OCI-LY3 (cell line): Measurements from ENCODE around the gene ZEB1.

Experiments used
- H2AFZ ChIP-seq: fragments of 200-600, 300-600 bp; shearing (Covaris generic); 2 replicates; pipeline ENCODE4 v1.6.0; 2014; ENCODE audit warnings: antibody characterized with exemption, low read depth, low read length
- H3K27ac ChIP-seq: fragments of 200-600, 300-600 bp; sonication (generic); 2 replicates; pipeline ENCODE4 v1.5.1; 2014; ENCODE audit warnings: mild to moderate bottlenecking, low read length, moderate library complexity, mixed read lengths
- H3K27me3 ChIP-seq: fragments of 200-600, 300-600 bp; sonication (generic); 2 replicates; pipeline ENCODE4 v1.6.1; 2014; ENCODE audit warnings: low read depth, low read length, mixed read lengths
- H3K36me3 ChIP-seq: fragments of 200-600, 300-600 bp; sonication (generic); replicated peaks from 2 replicates; pipeline ENCODE3; 2014; ENCODE audit warnings: low read depth, low read length, mixed read lengths
- H3K4me1 ChIP-seq: fragments of 300-600, 200-600 bp; sonication (generic); 2 replicates; pipeline ENCODE4 v1.6.1; 2014; ENCODE audit warnings: low read length, mixed read lengths
- H3K4me2 ChIP-seq: fragments of 200-600, 300-600 bp; sonication (generic); 2 replicates; pipeline ENCODE4 v1.6.1; 2014; ENCODE audit warnings: low read length, mixed read lengths
- H3K4me3 ChIP-seq: fragments of 300-600, 200-600 bp; sonication (generic); 2 replicates; pipeline ENCODE4 v1.5.1; 2014; ENCODE audit warnings: antibody characterized with exemption, mild to moderate bottlenecking, low read length, moderate library complexity
- H3K79me2 ChIP-seq: fragments of 300-600, 200-600 bp; shearing (Covaris generic); 2 replicates; pipeline ENCODE4 v1.6.1; 2014; ENCODE audit warnings: mild to moderate bottlenecking, low read length, mixed read lengths
- H3K9ac ChIP-seq: fragments of 300-600, 200-600 bp; shearing (Covaris generic); 2 replicates; pipeline ENCODE4 v1.6.0; 2014; ENCODE audit warnings: mild to moderate bottlenecking, low read length, moderate library complexity
- H3K9me3 ChIP-seq: fragments of 200-600, 300-600 bp; shearing (Covaris generic); 2 replicates; pipeline ENCODE4 v1.6.1; 2014; ENCODE audit warnings: low read length, mixed read lengths; ENCODE audit not compliant: insufficient read depth
- H4K20me1 ChIP-seq: fragments of 200-600, 300-600 bp; sonication (generic); 2 replicates; pipeline ENCODE4 v1.6.1; 2016; ENCODE audit warnings: low read length, mixed read lengths; ENCODE audit not compliant: insufficient read depth
- CTCF ChIP-seq: fragments of 200-600, 300-600 bp; sonication (generic); IDR thresholded peaks from 2 replicates; pipeline ENCODE4 v1.5.1; 2014; ENCODE audit warnings: antibody characterized with exemption, low read length, low read depth
- EZH2phosphoT487 ChIP-seq: fragments of 200-600 bp; shearing (Covaris generic); IDR thresholded peaks from 2 replicates; pipeline ENCODE4 v1.6.1; 2018; ENCODE audit warnings: antibody characterized with exemption, mixed run types, low read depth

Gene ZEB1

GRCh38 chr10:31578181-31578852 is 259.3 kb downstream of the ZEB1 start:
- peak overlapping the region; percentile 79; the same call in 1 of the 2 replicates for H2AFZ ChIP-seq
- no peak overlapping the region for H3K4me3 ChIP-seq
- no peaks in the 10 kb centered on the region for H3K79me2 ChIP-seq
- TF ChIP-seq CTCF, result no peak
- TF ChIP-seq EZH2phosphoT487, result no peak
- H3K9me3 ChIP-seq, result peaks cover 3% of the 10 kb centered on the region; the same call in 1 of the 2 replicates
- H3K27me3 ChIP-seq, result no peaks in the 10 kb centered on the region
- H3K4me2 ChIP-seq, result peak overlapping the region; percentile 60
- H3K4me1 ChIP-seq, result peaks cover 37% of the 10 kb centered on the region
- H3K27ac ChIP-seq, result peak overlapping the region; percentile 56
- no peaks in the 10 kb centered on the region for H4K20me1 ChIP-seq
- H3K36me3 ChIP-seq, result peaks cover 10% of the 10 kb centered on the region
- peak overlapping the region; percentile 37; the same call in 1 of the 2 replicates for H3K9ac ChIP-seq

DNA sequence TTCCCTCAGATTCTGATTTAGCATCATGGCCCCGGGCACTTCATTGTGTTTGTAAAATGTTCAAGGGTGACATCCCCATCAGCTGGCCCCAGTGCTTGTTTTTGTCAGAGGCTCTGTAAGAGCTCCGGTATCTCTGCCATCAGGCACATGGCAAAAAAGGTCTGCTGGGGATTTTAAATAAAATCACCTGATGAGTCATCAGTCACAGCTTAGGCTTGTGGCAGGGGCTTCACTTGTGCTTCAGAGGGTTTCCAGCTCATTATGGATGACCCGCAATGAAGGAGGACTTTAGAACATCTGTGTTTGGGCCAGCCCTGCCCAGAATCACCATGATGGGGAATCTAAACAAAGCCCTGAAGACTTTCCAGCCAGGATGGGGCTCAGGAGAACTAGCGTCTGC is 259.9 kb downstream of the ZEB1 start:
- H3K9ac ChIP-seq, result peak overlapping the region; percentile 37; the same call in 1 of the 2 replicates
- H3K27me3 ChIP-seq, result no peaks in the 10 kb centered on the region
- no peak overlapping the region for H3K4me3 ChIP-seq
- peaks cover 3% of the 10 kb centered on the region; the same call in 1 of the 2 replicates for H3K9me3 ChIP-seq
- TF ChIP-seq EZH2phosphoT487 (no peak), CTCF (no peak)
- peak overlapping the region; percentile 60 for H3K4me2 ChIP-seq
- H3K36me3 ChIP-seq, result peaks cover 10% of the 10 kb centered on the region
- no peaks in the 10 kb centered on the region for H4K20me1 ChIP-seq
- H2AFZ ChIP-seq, result peak overlapping the region; percentile 79; the same call in 1 of the 2 replicates
- H3K27ac ChIP-seq, result peak overlapping the region; percentile 56
- no peaks in the 10 kb centered on the region for H3K79me2 ChIP-seq
- H3K4me1 ChIP-seq, result peaks cover 37% of the 10 kb centered on the region
